ENCODE measurements around the gene PITX1.
"Not testable (repeated sequence)": the region's sequence is repeated elsewhere in the genome, so short reads cannot be mapped to it uniquely, and the experiment has no call there.

The PITX1 gene

DNA sequence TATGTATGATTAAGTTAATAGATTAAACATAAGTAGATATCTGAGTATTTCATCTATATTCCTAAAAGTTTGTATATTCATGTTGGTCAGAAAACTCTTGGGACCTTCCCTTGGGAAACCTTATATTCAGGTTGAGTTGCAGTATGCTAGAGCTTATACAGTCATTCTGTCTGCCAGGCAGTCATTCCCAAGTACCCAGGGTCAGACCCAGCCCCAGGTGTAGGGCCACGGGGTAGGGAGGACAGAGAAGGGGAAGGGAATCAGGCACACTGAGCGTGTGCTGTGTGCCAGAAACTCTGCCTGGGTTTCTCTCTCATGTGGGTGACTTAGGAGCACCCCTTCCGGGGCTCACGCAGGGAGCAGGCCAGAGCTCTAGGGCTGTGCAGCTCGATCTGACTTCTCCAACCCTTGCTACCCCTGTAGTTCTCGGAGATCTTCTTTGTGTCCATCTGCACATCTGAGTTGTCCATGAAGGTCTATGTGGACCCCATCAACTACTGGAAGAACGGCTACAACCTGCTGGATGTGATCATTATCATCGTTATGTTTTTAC, 38.1 kb downstream of the PITX1 start:
- Histone ChIP-seq H3K4me2 (ENCODE audit: low read length) (no peak overlapping the region), H3K4me3 (ENCODE audit: low read length) (no peak overlapping the region), H3K27me3 (ENCODE audit: low read depth, low read length) (no peaks in the 10 kb centered on the region), H3K27ac (ENCODE audit: low read length) (no peak overlapping the region), H2AFZ (ENCODE audit: low read depth, low read length) (no peak overlapping the region), H4K20me1 (ENCODE audit: insufficient read depth, low read length) (no peaks in the 10 kb centered on the region), H3K9ac (ENCODE audit: low read length) (no peak overlapping the region), H3K9me3 (ENCODE audit: insufficient read depth, low read length) (no peaks in the 10 kb centered on the region), H3K36me3 (replicated peaks; ENCODE audit: low read depth, low read length) (no peaks in the 10 kb centered on the region), H3K4me1 (ENCODE audit: low read length) (peaks cover 5% of the 10 kb centered on the region; the same call in 1 of the 2 replicates), H3K79me2 (ENCODE audit: low read length) (no peaks in the 10 kb centered on the region)
- no peak for TF ChIP-seq EZH2phosphoT487 (IDR thresholded peaks at IDR 0.05; ENCODE audit: low read depth)
- no peak for TF ChIP-seq CTCF (IDR thresholded peaks at IDR 0.05; ENCODE audit: low read depth, low read length)

- H3K79me2 ChIP-seq (ENCODE audit: low read length), result no peaks in the 10 kb centered on the region
- H3K4me1 ChIP-seq (ENCODE audit: low read length), result peaks cover 5% of the 10 kb centered on the region; the same call in 1 of the 2 replicates
- TF ChIP-seq CTCF (IDR thresholded peaks at IDR 0.05; ENCODE audit: low read depth, low read length) (no peak), EZH2phosphoT487 (IDR thresholded peaks at IDR 0.05; ENCODE audit: low read depth) (no peak)
- no peak overlapping the region for H3K27ac ChIP-seq (ENCODE audit: low read length)
- H3K27me3 ChIP-seq (ENCODE audit: low read depth, low read length), result no peaks in the 10 kb centered on the region
- H2AFZ ChIP-seq (ENCODE audit: low read depth, low read length), result no peak overlapping the region
- H3K9ac ChIP-seq (ENCODE audit: low read length), result no peak overlapping the region
- no peaks in the 10 kb centered on the region for H4K20me1 ChIP-seq (ENCODE audit: insufficient read depth, low read length)
- H3K4me2 ChIP-seq (ENCODE audit: low read length), result no peak overlapping the region
- no peaks in the 10 kb centered on the region for H3K9me3 ChIP-seq (ENCODE audit: insufficient read depth, low read length)
- no peak overlapping the region for H3K4me3 ChIP-seq (ENCODE audit: low read length)
- no peaks in the 10 kb centered on the region for H3K36me3 ChIP-seq (replicated peaks; ENCODE audit: low read depth, low read length)
Observed at GRCh38 chr5:134994560-134995156, 39.4 kb downstream of the PITX1 start.

- no peaks in the 10 kb centered on the region for H3K79me2 ChIP-seq (ENCODE audit: low read length)
- H3K36me3 ChIP-seq (replicated peaks; ENCODE audit: low read depth, low read length), result no peaks in the 10 kb centered on the region
- H3K4me1 ChIP-seq (ENCODE audit: low read length), result peaks cover 5% of the 10 kb centered on the region; the same call in 1 of the 2 replicates
- no peaks in the 10 kb centered on the region for H3K27me3 ChIP-seq (ENCODE audit: low read depth, low read length)
- no peak overlapping the region for H3K4me2 ChIP-seq (ENCODE audit: low read length)
- H3K9me3 ChIP-seq (ENCODE audit: insufficient read depth, low read length), result no peaks in the 10 kb centered on the region
- H4K20me1 ChIP-seq (ENCODE audit: insufficient read depth, low read length), result no peaks in the 10 kb centered on the region
- no peak overlapping the region for H3K9ac ChIP-seq (ENCODE audit: low read length)
- no peak overlapping the region for H3K27ac ChIP-seq (ENCODE audit: low read length)
- no peak overlapping the region for H2AFZ ChIP-seq (ENCODE audit: low read depth, low read length)
- no peak for TF ChIP-seq CTCF (IDR thresholded peaks at IDR 0.05; ENCODE audit: low read depth, low read length)
- no peak for TF ChIP-seq EZH2phosphoT487 (IDR thresholded peaks at IDR 0.05; ENCODE audit: low read depth)
- no peak overlapping the region for H3K4me3 ChIP-seq (ENCODE audit: low read length)
Observed at GRCh38 chr5:134993161-134993560, 40.9 kb downstream of the PITX1 start.

DNA sequence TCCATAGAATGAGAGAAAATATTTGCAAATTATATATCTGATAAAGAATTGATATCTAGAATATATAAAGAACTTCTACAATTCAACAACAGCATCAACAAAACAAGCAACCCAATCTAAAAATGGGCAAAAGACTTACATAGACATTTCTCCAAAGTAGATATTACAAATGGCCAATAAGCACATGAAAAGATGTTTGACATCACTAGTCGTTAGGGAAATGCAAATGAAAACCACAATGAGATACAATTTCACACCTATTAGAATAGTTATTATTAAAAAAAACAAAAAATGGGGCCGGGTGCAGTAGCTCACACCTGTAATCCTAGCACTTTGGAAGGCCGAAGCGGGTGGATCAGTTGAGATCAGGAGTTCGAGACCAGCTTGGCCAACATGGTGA, 41.9 kb downstream of the PITX1 start:
- no peaks in the 10 kb centered on the region for H3K36me3 ChIP-seq (replicated peaks; ENCODE audit: low read depth, low read length)
- H3K79me2 ChIP-seq (ENCODE audit: low read length), result no peaks in the 10 kb centered on the region
- no peaks in the 10 kb centered on the region for H3K27me3 ChIP-seq (ENCODE audit: low read depth, low read length)
- no peaks in the 10 kb centered on the region for H4K20me1 ChIP-seq (ENCODE audit: insufficient read depth, low read length)
- H3K9ac ChIP-seq (ENCODE audit: low read length), result no peak overlapping the region
- TF ChIP-seq EZH2phosphoT487 (IDR thresholded peaks at IDR 0.05; ENCODE audit: low read depth), result no peak
- TF ChIP-seq CTCF (IDR thresholded peaks at IDR 0.05; ENCODE audit: low read depth, low read length), result no peak
- no peak overlapping the region for H2AFZ ChIP-seq (ENCODE audit: low read depth, low read length)
- no peak overlapping the region for H3K4me2 ChIP-seq (ENCODE audit: low read length)
- no peak overlapping the region for H3K4me3 ChIP-seq (ENCODE audit: low read length)
- H3K9me3 ChIP-seq (ENCODE audit: insufficient read depth, low read length), result no peaks in the 10 kb centered on the region
- H3K27ac ChIP-seq (ENCODE audit: low read length), result no peak overlapping the region
- H3K4me1 ChIP-seq (ENCODE audit: low read length), result peaks cover 5% of the 10 kb centered on the region; the same call in 1 of the 2 replicates

DNA sequence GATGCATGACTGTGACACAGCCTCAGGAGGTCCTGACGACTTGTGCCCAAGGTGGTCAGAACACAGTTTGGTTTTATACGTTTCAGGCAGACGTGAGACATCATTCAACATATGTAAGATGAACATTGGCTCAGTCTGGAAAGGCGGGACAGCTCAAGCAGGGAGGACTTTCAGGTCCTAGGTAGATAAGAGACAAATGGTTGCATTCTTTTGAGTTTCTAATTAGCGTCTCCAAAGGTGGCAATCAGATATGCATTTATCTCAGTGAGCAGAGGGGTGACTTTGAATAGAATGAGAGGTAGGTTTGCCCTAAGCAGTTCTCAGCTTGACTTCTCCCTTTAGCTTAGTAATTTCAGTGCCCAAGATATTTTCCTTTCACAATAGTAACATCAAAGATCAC, 43.8 kb downstream of the PITX1 start:
- H3K27ac ChIP-seq (ENCODE audit: low read length); H3K4me3 ChIP-seq (ENCODE audit: low read length); H4K20me1 ChIP-seq (ENCODE audit: insufficient read depth, low read length); H3K4me2 ChIP-seq (ENCODE audit: low read length); H3K9me3 ChIP-seq (ENCODE audit: insufficient read depth, low read length); H3K4me1 ChIP-seq (ENCODE audit: low read length); H3K27me3 ChIP-seq (ENCODE audit: low read depth, low read length); H3K9ac ChIP-seq (ENCODE audit: low read length); H3K36me3 ChIP-seq (replicated peaks; ENCODE audit: low read depth, low read length); H2AFZ ChIP-seq (ENCODE audit: low read depth, low read length); H3K79me2 ChIP-seq (ENCODE audit: low read length): not testable (repeated sequence)
